Suprapubic skin (tissue), 4 donors: ENCODE results near the gene NIP7.

Source experiments
- CTCF ChIP-seq, 2 donors: fragments of 200-600 bp in 1 of 2; fragments of 450-650 bp in 1 of 2; sonication (generic) in 1 of 2; IDR thresholded peaks; one replicate each; pipeline ENCODE4 v1.5.1; 2016 to 2019; ENCODE audit warnings: antibody characterized with exemption in 2 of 2, mild to moderate bottlenecking in 1 of 2, moderate library complexity in 1 of 2
- EP300 ChIP-seq: sonication (generic); formaldehyde crosslinking; IDR thresholded peaks from one replicate; pipeline ENCODE4 v1.6.1; 2017; ENCODE audit warnings: antibody characterized with exemption
- POLR2A ChIP-seq, 2 donors: fragments of 450-650 bp; IDR thresholded peaks; one replicate each; pipeline ENCODE4 v1.6.1; 2017; ENCODE audit warnings: antibody characterized with exemption in 2 of 2, mild to moderate bottlenecking in 2 of 2, moderate library complexity in 2 of 2
- POLR2AphosphoS5 ChIP-seq, 3 donors: sonication (generic); formaldehyde crosslinking; IDR thresholded peaks; one replicate each; pipeline ENCODE4 v1.6.1; 2017; ENCODE audit warnings: antibody characterized with exemption in 3 of 3

DNA sequence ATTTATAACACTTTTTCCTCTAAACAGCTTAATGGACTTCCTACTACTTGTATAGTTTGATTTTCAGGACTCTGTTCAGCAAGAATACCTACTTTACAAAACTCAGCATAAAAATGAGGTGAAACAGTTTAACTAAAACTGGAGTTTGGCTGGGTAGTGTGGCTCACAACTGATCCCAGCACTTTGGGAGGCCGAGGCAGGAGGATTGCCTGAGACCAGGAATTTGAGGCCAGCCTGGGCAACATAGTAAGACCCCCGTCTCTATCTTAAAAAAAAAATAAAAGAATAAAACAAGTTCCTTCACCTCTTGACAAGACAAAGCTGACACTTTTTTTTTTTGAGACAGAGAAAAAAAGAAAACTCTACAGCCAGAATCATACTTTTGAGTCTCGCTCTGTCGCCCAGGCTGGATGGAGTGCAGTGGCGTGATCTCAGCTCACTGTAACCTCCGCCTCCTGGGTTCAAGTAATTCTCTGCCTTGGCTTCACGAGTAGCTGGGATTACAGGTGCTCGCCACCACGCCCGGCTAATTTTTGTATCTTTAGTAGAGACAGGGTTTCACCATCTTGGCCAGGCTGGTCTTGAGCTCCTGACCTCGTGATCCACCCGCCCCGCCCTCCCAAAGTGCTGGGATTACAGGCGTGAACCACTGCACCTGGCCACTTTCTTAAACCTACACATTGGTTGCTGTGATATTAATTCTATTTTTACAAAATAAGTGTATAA is 11.8 kb upstream of the NIP7 start:
- TF ChIP-seq CTCF (IDR thresholded peaks at IDR 0.05) (no peak), POLR2A (IDR thresholded peaks at IDR 0.05) (no peak), EP300 (no peak), POLR2AphosphoS5 (IDR thresholded peaks at IDR 0.05) (no peak)
